HCT116 (cell line): ENCODE data around the gene RMND1.

Experiments
- EZH2 ChIP-seq: fragments of 200-600 bp; sonication (generic); IDR thresholded peaks from 2 replicates; pipeline ENCODE4 v1.6.1; 2017; ENCODE audit warnings: antibody characterized with exemption, mixed run types
- POLR2AphosphoS5 ChIP-seq: IDR thresholded peaks from 2 replicates; pipeline ENCODE4 v1.6.1; 2011; ENCODE audit warnings: mild to moderate bottlenecking, low read depth, low read length, moderate library complexity
- RAD21 ChIP-seq: IDR thresholded peaks from 2 replicates; pipeline ENCODE4 v1.6.1; 2012; ENCODE audit warnings: low read depth, mild to moderate bottlenecking

DNA sequence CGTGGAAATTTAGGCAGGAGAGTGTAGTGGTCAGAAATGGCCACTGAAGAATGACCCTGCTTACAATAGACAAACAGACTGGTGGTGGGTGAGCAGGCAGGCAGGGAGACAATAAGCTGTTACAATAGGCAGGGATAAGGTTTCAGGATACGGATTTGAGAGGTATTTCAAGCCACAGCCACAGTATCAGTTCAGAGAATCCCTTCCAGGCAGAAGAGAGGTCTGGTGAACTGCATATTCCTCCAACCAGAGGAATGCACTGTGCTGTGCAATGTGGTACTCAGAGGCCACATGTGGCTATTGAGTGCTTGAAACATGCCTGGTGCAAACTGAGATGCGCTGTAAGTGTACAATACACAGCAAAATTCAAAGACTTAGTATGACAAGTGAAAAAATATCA lies 20.6 kb downstream of the RMND1 start:
- TF ChIP-seq RAD21, result no peak
- TF ChIP-seq EZH2, result no peak
- TF ChIP-seq POLR2AphosphoS5, result no peak
